ENCODE data around the gene CCDC182.

DNA sequence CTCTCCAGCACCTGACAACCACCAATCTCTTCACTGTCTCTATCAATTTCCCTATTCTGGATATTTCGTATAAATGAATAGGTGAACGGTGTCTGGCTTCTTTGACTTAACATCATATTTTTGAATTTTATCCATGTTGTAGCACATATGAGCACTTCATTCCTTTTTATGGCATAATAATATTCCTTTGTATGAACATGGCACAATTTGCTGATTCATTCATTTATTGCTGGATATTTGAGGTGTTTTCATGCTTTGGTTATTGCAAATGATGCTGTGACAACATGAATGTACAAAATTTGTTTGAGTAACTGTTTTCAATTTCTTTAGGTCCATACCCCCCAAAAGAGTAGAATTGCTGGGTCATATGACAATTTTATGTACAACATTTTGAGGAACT, 12.0 kb downstream of the CCDC182 start:
- TF ChIP-seq POLR2A (IDR thresholded peaks at IDR 0.05): no peak
- TF ChIP-seq, protein P1, sequence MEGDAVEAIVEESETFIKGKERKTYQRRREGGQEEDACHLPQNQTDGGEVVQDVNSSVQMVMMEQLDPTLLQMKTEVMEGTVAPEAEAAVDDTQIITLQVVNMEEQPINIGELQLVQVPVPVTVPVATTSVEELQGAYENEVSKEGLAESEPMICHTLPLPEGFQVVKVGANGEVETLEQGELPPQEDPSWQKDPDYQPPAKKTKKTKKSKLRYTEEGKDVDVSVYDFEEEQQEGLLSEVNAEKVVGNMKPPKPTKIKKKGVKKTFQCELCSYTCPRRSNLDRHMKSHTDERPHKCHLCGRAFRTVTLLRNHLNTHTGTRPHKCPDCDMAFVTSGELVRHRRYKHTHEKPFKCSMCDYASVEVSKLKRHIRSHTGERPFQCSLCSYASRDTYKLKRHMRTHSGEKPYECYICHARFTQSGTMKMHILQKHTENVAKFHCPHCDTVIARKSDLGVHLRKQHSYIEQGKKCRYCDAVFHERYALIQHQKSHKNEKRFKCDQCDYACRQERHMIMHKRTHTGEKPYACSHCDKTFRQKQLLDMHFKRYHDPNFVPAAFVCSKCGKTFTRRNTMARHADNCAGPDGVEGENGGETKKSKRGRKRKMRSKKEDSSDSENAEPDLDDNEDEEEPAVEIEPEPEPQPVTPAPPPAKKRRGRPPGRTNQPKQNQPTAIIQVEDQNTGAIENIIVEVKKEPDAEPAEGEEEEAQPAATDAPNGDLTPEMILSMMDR (IDR thresholded peaks at IDR 0.05 in 8 of 11, conservative IDR thresholded peaks at IDR 0.05 in 3 of 11): no peak

All from spleen (tissue), 7 donors.